ENCODE results near the gene SCN3A. TPM values are rescaled to one million over a fixed set of nuclear protein-coding genes. Genes with fewer than 3 reads are reported as not detected.

The SCN3A gene
- total and polyA plus RNA-seq, 9 of the 15 experiments (the other 6 are each of a cell fraction or from before 2014, with no cell fraction given): not detected

GRCh38 chr2:165173215-165173614 lies 30.6 kb downstream of the SCN3A start (continued):
- TF ChIP-seq ATF2 (CRISPR knock-in tag; IDR thresholded peaks at IDR 0.05): no peak
- TF ChIP-seq ZBTB34 (CRISPR knock-in tag; IDR thresholded peaks at IDR 0.05): no peak
- no peak for TF ChIP-seq C11orf30 (IDR thresholded peaks at IDR 0.05; ENCODE audit: low read depth)
- no peak for TF ChIP-seq PHB (CRISPR knock-in tag; IDR thresholded peaks at IDR 0.05)
- TF ChIP-seq CHD1 (IDR thresholded peaks at IDR 0.05; ENCODE audit: low read length): no peak
- TF ChIP-seq AFF4 (CRISPR knock-in tag; IDR thresholded peaks at IDR 0.05): no peak
